ENCODE results near the gene ABCA10. TPM values are rescaled to one million over a fixed set of nuclear protein-coding genes. Genes with fewer than 3 reads are reported as not detected.
"Not testable (repeated sequence)": the region's sequence is repeated elsewhere in the genome, so short reads cannot be mapped to it uniquely, and the experiment has no call there.

Gene ABCA10
- 1 to 10 TPM in 3 of 5 experiments, under 1 TPM in 2; 0.80 to 3.9 (median 1.8) TPM for total RNA-seq
- polyA plus RNA-seq, result not detected
- 2.3 reads per million, percentile 11 among the genes with 10 or more reads in this experiment for total RNA-seq

- Histone ChIP-seq H3K27ac (ENCODE audit: low read depth, low read length) (no peak within 1 kb of the TSS), H3K9me3 (ENCODE audit: control insufficient read depth in 2 of 3, low read length in 3 of 3) (peaks cover 0 to 19% (median 3%) of the 10 kb centered on the region in 3 experiments), H3K36me3 (ENCODE audit: control insufficient read depth in 2 of 3, insufficient read depth in 3 of 3, low read length in 3 of 3) (no peaks in the 10 kb centered on the region), H3K4me1 (ENCODE audit: control insufficient read depth in 2 of 2, insufficient read depth in 2 of 2, low read length in 2 of 2) (no peaks in the 10 kb centered on the region), H3K4me3 (ENCODE audit: low read length) (no peak within 1 kb of the TSS), H3K27me3 (ENCODE audit: control insufficient read depth in 2 of 2, insufficient read depth in 2 of 2, low read length in 2 of 2) (no peaks in the 10 kb centered on the region)
- intact Hi-C loops (cut with micrococcal nuclease), result no loop called here
- H3K4me1 Mint-ChIP-seq, result peaks cover 0 to 12% (median 5%) of the 10 kb centered on the region in 7 donors
- peaks cover 0 to 18% (median 5%) of the 10 kb centered on the region in 5 donors for H3K36me3 Mint-ChIP-seq
- no peak within 1 kb of the TSS for H3K4me3 Mint-ChIP-seq
- POLR2A ChIA-PET, result no interaction called here
- no peak within 1 kb of the TSS for H3K27ac Mint-ChIP-seq
- CTCF ChIA-PET, result no interaction called here
- ATAC-seq (no peak), DNase-seq (no peak)
- H3K9me3 Mint-ChIP-seq, result peaks cover 0 to 36% (median 22%) of the 10 kb centered on the region in 11 donors
- peaks cover 0 to 20% (median 0%) of the 10 kb centered on the region in 5 donors for H3K27me3 Mint-ChIP-seq
These were observed at the start of gene ABCA10 for GRCh38 chr17:69228576-69228975. Gene ABCA10, minus strand, starts transcription at chr17:69228824. Its CDS starts 3,466 bp downstream, at chr17:69225358.

- H3K4me1 Mint-ChIP-seq; CTCF ChIA-PET; H3K4me3 Mint-ChIP-seq; DNase-seq; H3K4me3 ChIP-seq (ENCODE audit: low read length); ATAC-seq; H3K27me3 Mint-ChIP-seq; POLR2A ChIA-PET; intact Hi-C loops (cut with micrococcal nuclease); H3K27me3 ChIP-seq (ENCODE audit: control insufficient read depth in 2 of 2, insufficient read depth in 2 of 2, low read length in 2 of 2); H3K36me3 ChIP-seq (ENCODE audit: control insufficient read depth in 2 of 3, insufficient read depth in 3 of 3, low read length in 3 of 3); H3K9me3 ChIP-seq (ENCODE audit: control insufficient read depth in 2 of 3, low read length in 3 of 3); H3K9me3 Mint-ChIP-seq; H3K27ac ChIP-seq (ENCODE audit: low read depth, low read length); H3K4me1 ChIP-seq (ENCODE audit: control insufficient read depth in 2 of 2, insufficient read depth in 2 of 2, low read length in 2 of 2); H3K27ac Mint-ChIP-seq: not testable (repeated sequence)
- H3K36me3 Mint-ChIP-seq, result peaks cover 0 to 42% (median 22%) of the 10 kb centered on the region in 5 donors
These were observed 47.7 kb upstream of the ABCA10 start for GRCh38 chr17:69276279-69276678.

GRCh38 chr17:69275751-69276150, 47.1 kb upstream of the ABCA10 start:
- POLR2A ChIA-PET, result no interaction called here
- Mint-ChIP-seq H3K4me3 (no peak overlapping the region), H3K27ac (no peak overlapping the region), H3K4me1 (no peaks in the 10 kb centered on the region), H3K9me3 (peaks cover 0 to 4% (median 0%) of the 10 kb centered on the region in 11 donors), H3K27me3 (no peaks in the 10 kb centered on the region), H3K36me3 (peaks cover 0 to 42% (median 21%) of the 10 kb centered on the region in 5 donors)
- no peak overlapping the region for H3K4me3 ChIP-seq (ENCODE audit: low read length)
- no peaks in the 10 kb centered on the region for H3K4me1 ChIP-seq (ENCODE audit: control insufficient read depth in 2 of 2, insufficient read depth in 2 of 2, low read length in 2 of 2)
- intact Hi-C loops (cut with micrococcal nuclease), result no loop called here
- CTCF ChIA-PET, result no interaction called here
- DNase-seq (no peak), ATAC-seq (no peak)
- H3K27ac ChIP-seq (ENCODE audit: low read depth, low read length), result no peak overlapping the region
- H3K9me3 ChIP-seq (ENCODE audit: control insufficient read depth in 2 of 3, low read length in 3 of 3), result no peaks in the 10 kb centered on the region
- H3K36me3 ChIP-seq (ENCODE audit: control insufficient read depth in 2 of 3, insufficient read depth in 3 of 3, low read length in 3 of 3), result no peaks in the 10 kb centered on the region
- no peaks in the 10 kb centered on the region for H3K27me3 ChIP-seq (ENCODE audit: control insufficient read depth in 2 of 2, insufficient read depth in 2 of 2, low read length in 2 of 2)

- H3K36me3 ChIP-seq (ENCODE audit: control insufficient read depth in 2 of 3, insufficient read depth in 3 of 3, low read length in 3 of 3), result no peaks in the 10 kb centered on the region
- no peaks in the 10 kb centered on the region for H3K27me3 ChIP-seq (ENCODE audit: control insufficient read depth in 2 of 2, insufficient read depth in 2 of 2, low read length in 2 of 2)
- no peak overlapping the region for H3K27ac ChIP-seq (ENCODE audit: low read depth, low read length)
- Mint-ChIP-seq H3K4me1 (no peaks in the 10 kb centered on the region), H3K9me3 (peaks cover 0 to 3% (median 0%) of the 10 kb centered on the region in 11 donors), H3K27ac (no peak overlapping the region), H3K36me3 (peaks cover 0 to 38% (median 6%) of the 10 kb centered on the region in 5 donors), H3K4me3 (no peak overlapping the region), H3K27me3 (no peaks in the 10 kb centered on the region)
- H3K4me3 ChIP-seq (ENCODE audit: low read length), result no peak overlapping the region
- DNase-seq (no peak), ATAC-seq (no peak)
- no peaks in the 10 kb centered on the region for H3K4me1 ChIP-seq (ENCODE audit: control insufficient read depth in 2 of 2, insufficient read depth in 2 of 2, low read length in 2 of 2)
- POLR2A ChIA-PET, result no interaction called here
- no peaks in the 10 kb centered on the region for H3K9me3 ChIP-seq (ENCODE audit: control insufficient read depth in 2 of 3, low read length in 3 of 3)
- intact Hi-C loops (cut with micrococcal nuclease), result no loop called here
- CTCF ChIA-PET, result interaction anchor here (0.7 kb wide), 1 partner anchor 326 kb away, joined by 3 read pairs; no protein-coding TSS in a partner anchor
These were observed 42.4 kb upstream of the ABCA10 start for GRCh38 chr17:69271023-69271422.

- ChIA-PET POLR2A (no interaction called here), CTCF (no interaction called here)
- no peak for ATAC-seq
These were observed 40.7 kb upstream of the ABCA10 start for GRCh38 chr17:69269131-69269998.

GRCh38 chr17:69268543-69269014, 40.0 kb upstream of the ABCA10 start:
- no peaks in the 10 kb centered on the region for H3K9me3 Mint-ChIP-seq
- H3K27ac ChIP-seq (ENCODE audit: low read depth, low read length), result no peak overlapping the region
- H3K27ac Mint-ChIP-seq, result no peak overlapping the region
- H3K4me1 ChIP-seq (ENCODE audit: control insufficient read depth in 2 of 2, insufficient read depth in 2 of 2, low read length in 2 of 2), result no peaks in the 10 kb centered on the region
- H3K4me3 Mint-ChIP-seq, result no peak overlapping the region
- H3K4me3 ChIP-seq (ENCODE audit: low read length), result no peak overlapping the region
- H3K36me3 ChIP-seq (ENCODE audit: control insufficient read depth in 2 of 3, insufficient read depth in 3 of 3, low read length in 3 of 3), result no peaks in the 10 kb centered on the region
- intact Hi-C loops (cut with micrococcal nuclease), result no loop called here
- no peaks in the 10 kb centered on the region for H3K4me1 Mint-ChIP-seq
- CTCF ChIA-PET, result interaction anchor here (0.7 kb wide), 1 partner anchor 38 kb away, joined by 3 read pairs; no protein-coding TSS in a partner anchor
- ATAC-seq (no peak), DNase-seq (no peak)
- POLR2A ChIA-PET, result no interaction called here
- H3K36me3 Mint-ChIP-seq, result peaks cover 0 to 44% (median 13%) of the 10 kb centered on the region in 5 donors
- no peaks in the 10 kb centered on the region for H3K9me3 ChIP-seq (ENCODE audit: control insufficient read depth in 2 of 3, low read length in 3 of 3)
- no peaks in the 10 kb centered on the region for H3K27me3 Mint-ChIP-seq
- no peaks in the 10 kb centered on the region for H3K27me3 ChIP-seq (ENCODE audit: control insufficient read depth in 2 of 2, insufficient read depth in 2 of 2, low read length in 2 of 2)

More at GRCh38 chr17:69269131-69269998, 40.7 kb upstream of the ABCA10 start:
- no peaks in the 10 kb centered on the region for H3K27me3 Mint-ChIP-seq
- DNase-seq, result no peak
- peaks cover 0 to 44% (median 13%) of the 10 kb centered on the region in 5 donors for H3K36me3 Mint-ChIP-seq
- intact Hi-C loops (cut with micrococcal nuclease), result no loop called here
- no peak overlapping the region for H3K27ac Mint-ChIP-seq
- H3K4me1 Mint-ChIP-seq, result no peaks in the 10 kb centered on the region
- Histone ChIP-seq H3K36me3 (ENCODE audit: control insufficient read depth in 2 of 3, insufficient read depth in 3 of 3, low read length in 3 of 3) (no peaks in the 10 kb centered on the region), H3K27me3 (ENCODE audit: control insufficient read depth in 2 of 2, insufficient read depth in 2 of 2, low read length in 2 of 2) (no peaks in the 10 kb centered on the region), H3K4me1 (ENCODE audit: control insufficient read depth in 2 of 2, insufficient read depth in 2 of 2, low read length in 2 of 2) (no peaks in the 10 kb centered on the region), H3K4me3 (ENCODE audit: low read length) (no peak overlapping the region), H3K9me3 (ENCODE audit: control insufficient read depth in 2 of 3, low read length in 3 of 3) (no peaks in the 10 kb centered on the region), H3K27ac (ENCODE audit: low read depth, low read length) (no peak overlapping the region)
- no peak overlapping the region for H3K4me3 Mint-ChIP-seq
- no peaks in the 10 kb centered on the region for H3K9me3 Mint-ChIP-seq

Data from naive thymus-derived CD4-positive, alpha-beta T cell (primary cell).